ENCODE measurements around the gene MED29.

MED29 gene

GRCh38 chr19:39390751-39391437 is at the start of gene MED29, which contains the start of gene PAF1:
TSS of gene MED29 (plus strand) at chr19:39391378. CDS start at chr19:39391423, 45 bp downstream.
TSS of gene PAF1 (minus strand) at chr19:39391106. CDS start at chr19:39390864, 242 bp downstream.
- Mint-ChIP-seq H3K9me3 (no peaks in the 10 kb centered on the region), H3K4me1 (peaks cover 31 to 60% of the 10 kb centered on the region in 2 donors), H3K4me3 (peak within 1 kb of the TSS; percentile 98 to 99), H3K27me3 (no peaks in the 10 kb centered on the region), H3K36me3 (peaks cover 46 to 48% of the 10 kb centered on the region in 2 donors), H3K27ac (peak within 1 kb of the TSS; percentile 99)
- peak; percentile 97 for DNase-seq
- ATAC-seq (replicated peaks): peak; percentile 95 to 96

GRCh38 chr19:39341719-39342604 is 49.2 kb upstream of the MED29 start, which contains the start of gene SAMD4B:
TSS of gene SAMD4B (plus strand) at chr19:39342421. CDS start at chr19:39356894, 14,473 bp downstream.
- no peaks in the 10 kb centered on the region for H3K9me3 Mint-ChIP-seq
- peaks cover 42 to 75% of the 10 kb centered on the region in 2 donors for H3K4me1 Mint-ChIP-seq
- ATAC-seq (replicated peaks) (peak; percentile 89 to 92), DNase-seq (peak; percentile 99)
- H3K27ac Mint-ChIP-seq: peak within 1 kb of the TSS; percentile 93
- peaks cover 5 to 19% of the 10 kb centered on the region in 2 donors for H3K36me3 Mint-ChIP-seq
- H3K4me3 Mint-ChIP-seq: peak within 1 kb of the TSS; percentile 94 to 98
- H3K27me3 Mint-ChIP-seq: no peaks in the 10 kb centered on the region

- peak overlapping the region; percentile 93 for H3K27ac Mint-ChIP-seq
- H3K9me3 Mint-ChIP-seq: no peaks in the 10 kb centered on the region
- H3K36me3 Mint-ChIP-seq: peaks cover 8 to 22% of the 10 kb centered on the region in 2 donors
- ATAC-seq (replicated peaks) (no peak), DNase-seq (no peak)
- H3K4me3 Mint-ChIP-seq: peak overlapping the region; percentile 89 to 94
- peaks cover 42 to 74% of the 10 kb centered on the region in 2 donors for H3K4me1 Mint-ChIP-seq
- no peaks in the 10 kb centered on the region for H3K27me3 Mint-ChIP-seq
Observed at GRCh38 chr19:39342647-39343305, 48.4 kb upstream of the MED29 start.

GRCh38 chr19:39345956-39346355 is 45.2 kb upstream of the MED29 start:
- ATAC-seq (replicated peaks) (no peak), DNase-seq (no peak)
- Mint-ChIP-seq H3K4me1 (peaks cover 42 to 61% of the 10 kb centered on the region in 2 donors), H3K9me3 (no peaks in the 10 kb centered on the region), H3K27me3 (no peaks in the 10 kb centered on the region), H3K36me3 (peaks cover 17 to 40% of the 10 kb centered on the region in 2 donors), H3K27ac (peak overlapping the region; percentile 52), H3K4me3 (no peak overlapping the region)

- Mint-ChIP-seq H3K4me3 (no peak overlapping the region), H3K36me3 (peaks cover 18 to 46% of the 10 kb centered on the region in 2 donors), H3K9me3 (no peaks in the 10 kb centered on the region), H3K27ac (peak overlapping the region; percentile 3), H3K4me1 (peaks cover 46 to 67% of the 10 kb centered on the region in 2 donors), H3K27me3 (no peaks in the 10 kb centered on the region)
- DNase-seq: no peak
- no peak for ATAC-seq (replicated peaks)
Observed at GRCh38 chr19:39347332-39348164, 43.6 kb upstream of the MED29 start.

- Mint-ChIP-seq H3K4me1 (peaks cover 35 to 55% of the 10 kb centered on the region in 2 donors), H3K4me3 (no peak overlapping the region), H3K36me3 (peaks cover 25 to 47% of the 10 kb centered on the region in 2 donors), H3K27me3 (no peaks in the 10 kb centered on the region), H3K9me3 (no peaks in the 10 kb centered on the region), H3K27ac (no peak overlapping the region)
- ATAC-seq (replicated peaks) (no peak), DNase-seq (no peak)
Observed at GRCh38 chr19:39349326-39349725, 41.9 kb upstream of the MED29 start.

- DNase-seq: no peak
- no peak overlapping the region for H3K27ac Mint-ChIP-seq
- H3K4me3 Mint-ChIP-seq: no peak overlapping the region
- no peak for ATAC-seq (replicated peaks)
- no peaks in the 10 kb centered on the region for H3K27me3 Mint-ChIP-seq
- peaks cover 30 to 48% of the 10 kb centered on the region in 2 donors for H3K4me1 Mint-ChIP-seq
- H3K9me3 Mint-ChIP-seq: no peaks in the 10 kb centered on the region
- H3K36me3 Mint-ChIP-seq: peaks cover 25 to 44% of the 10 kb centered on the region in 2 donors
Observed at GRCh38 chr19:39350156-39350555, 41.0 kb upstream of the MED29 start.

- peaks cover 32 to 50% of the 10 kb centered on the region in 2 donors for H3K36me3 Mint-ChIP-seq
Observed at GRCh38 chr19:39351537-39352064, 39.6 kb upstream of the MED29 start.

GRCh38 chr19:39352381-39353255 is 38.6 kb upstream of the MED29 start:
- ATAC-seq (replicated peaks): no peak
- H3K4me1 Mint-ChIP-seq: peaks cover 22 to 33% of the 10 kb centered on the region in 2 donors
- H3K36me3 Mint-ChIP-seq: peaks cover 39 to 57% of the 10 kb centered on the region in 2 donors
- no peaks in the 10 kb centered on the region for H3K27me3 Mint-ChIP-seq
- H3K27ac Mint-ChIP-seq: peak overlapping the region; percentile 62
- DNase-seq: no peak
- H3K9me3 Mint-ChIP-seq: no peaks in the 10 kb centered on the region
- H3K4me3 Mint-ChIP-seq: no peak overlapping the region

More at GRCh38 chr19:39351537-39352064, 39.6 kb upstream of the MED29 start:
- Mint-ChIP-seq H3K4me1 (peaks cover 25 to 38% of the 10 kb centered on the region in 2 donors), H3K27ac (peak overlapping the region; percentile 62), H3K27me3 (no peaks in the 10 kb centered on the region), H3K4me3 (no peak overlapping the region), H3K9me3 (no peaks in the 10 kb centered on the region)
- ATAC-seq (replicated peaks) (peak; percentile 86 to 98), DNase-seq (peak; percentile 51)

GRCh38 chr19:39355253-39355652 is 35.9 kb upstream of the MED29 start:
- peaks cover 38 to 47% of the 10 kb centered on the region in 2 donors for H3K36me3 Mint-ChIP-seq
- no peak for ATAC-seq (replicated peaks)

GRCh38 chr19:39356073-39356472 is 35.1 kb upstream of the MED29 start:
- Mint-ChIP-seq H3K36me3 (peaks cover 36 to 55% of the 10 kb centered on the region in 2 donors), H3K27ac (peak overlapping the region; percentile 47)
- no peak for ATAC-seq (replicated peaks)

More at GRCh38 chr19:39355253-39355652, 35.9 kb upstream of the MED29 start:
- Mint-ChIP-seq H3K4me3 (no peak overlapping the region), H3K27ac (no peak overlapping the region), H3K9me3 (no peaks in the 10 kb centered on the region), H3K27me3 (no peaks in the 10 kb centered on the region), H3K4me1 (peaks cover 13 to 25% of the 10 kb centered on the region in 2 donors)
- no peak for DNase-seq

GRCh38 chr19:39356647-39357046 is 34.5 kb upstream of the MED29 start:
- Mint-ChIP-seq H3K4me3 (no peak overlapping the region), H3K27me3 (no peaks in the 10 kb centered on the region), H3K9me3 (no peaks in the 10 kb centered on the region), H3K36me3 (peaks cover 34 to 55% of the 10 kb centered on the region in 2 donors), H3K4me1 (peaks cover 7 to 16% of the 10 kb centered on the region in 2 donors), H3K27ac (no peak overlapping the region)
- DNase-seq (no peak), ATAC-seq (replicated peaks) (no peak)

More at GRCh38 chr19:39356073-39356472, 35.1 kb upstream of the MED29 start:
- Mint-ChIP-seq H3K9me3 (no peaks in the 10 kb centered on the region), H3K4me3 (no peak overlapping the region), H3K27me3 (no peaks in the 10 kb centered on the region), H3K4me1 (peaks cover 12 to 22% of the 10 kb centered on the region in 2 donors)
- no peak for DNase-seq

Measured in stimulated activated naive B cell treated with anti-CD40 and anti-IgM and Interleukin-4, amounts not matched to agents 10 μg/mL and 1 μg/mL and 100 μg/mL, for 72 hours (primary cell).